ENCODE measurements around the gene UBE2F.

The UBE2F gene

GRCh38 chr2:237966565-237967462, at the start of gene UBE2F:
Gene UBE2F, plus strand, starts transcription at chr2:237967014. Its CDS starts 6,094 bp downstream, at chr2:237973108.
- peak; percentile 100 for DNase-seq (ENCODE audit: low spot score)

GRCh38 chr2:237917696-237918374, 49.0 kb upstream of the UBE2F start:
- DNase-seq (ENCODE audit: low spot score) = no peak

- DNase-seq (ENCODE audit: low spot score) = no peak
Observed at GRCh38 chr2:237919593-237919992, 47.2 kb upstream of the UBE2F start.

GRCh38 chr2:237920673-237921072, 46.1 kb upstream of the UBE2F start:
- no peak for DNase-seq (ENCODE audit: low spot score)

GRCh38 chr2:237921967-237922492, 44.8 kb upstream of the UBE2F start:
- no peak for DNase-seq (ENCODE audit: low spot score)

GRCh38 chr2:237922641-237923361, 44.0 kb upstream of the UBE2F start:
- no peak for DNase-seq (ENCODE audit: low spot score)

- DNase-seq (ENCODE audit: low spot score) = peak; percentile 99
Observed at GRCh38 chr2:237923481-237924163, 43.2 kb upstream of the UBE2F start.

GRCh38 chr2:237924164-237924534, 42.7 kb upstream of the UBE2F start:
- DNase-seq (ENCODE audit: low spot score) = no peak

- DNase-seq (ENCODE audit: low spot score) = no peak
Observed at GRCh38 chr2:237927135-237927534, 39.7 kb upstream of the UBE2F start.

GRCh38 chr2:237927986-237928385, 38.8 kb upstream of the UBE2F start:
- no peak for DNase-seq (ENCODE audit: low spot score)

- no peak for DNase-seq (ENCODE audit: low spot score)
Observed at GRCh38 chr2:237929979-237930378, 36.8 kb upstream of the UBE2F start.

- no peak for DNase-seq (ENCODE audit: low spot score)
Observed at GRCh38 chr2:237931205-237931721, 35.6 kb upstream of the UBE2F start.

GRCh38 chr2:237932731-237933131, 34.1 kb upstream of the UBE2F start:
- no peak for DNase-seq (ENCODE audit: low spot score)

GRCh38 chr2:237934186-237934585, 32.6 kb upstream of the UBE2F start:
- no peak for DNase-seq (ENCODE audit: low spot score)

- DNase-seq (ENCODE audit: low spot score) = no peak
Observed at GRCh38 chr2:237935740-237936452, 30.9 kb upstream of the UBE2F start.

- DNase-seq (ENCODE audit: low spot score) = no peak
Observed at GRCh38 chr2:237939251-237939650, 27.6 kb upstream of the UBE2F start.

GRCh38 chr2:237940828-237941227, 26.0 kb upstream of the UBE2F start:
- DNase-seq (ENCODE audit: low spot score) = no peak

GRCh38 chr2:237941239-237941638, 25.6 kb upstream of the UBE2F start:
- DNase-seq (ENCODE audit: low spot score) = no peak

- no peak for DNase-seq (ENCODE audit: low spot score)
Observed at GRCh38 chr2:237942513-237942899, 24.3 kb upstream of the UBE2F start.

GRCh38 chr2:237943395-237944094, 23.3 kb upstream of the UBE2F start:
- DNase-seq (ENCODE audit: low spot score) = no peak

All from iPS-NIHi11 (cell line).